Measurements from ENCODE around the gene OR2V1.

DNA sequence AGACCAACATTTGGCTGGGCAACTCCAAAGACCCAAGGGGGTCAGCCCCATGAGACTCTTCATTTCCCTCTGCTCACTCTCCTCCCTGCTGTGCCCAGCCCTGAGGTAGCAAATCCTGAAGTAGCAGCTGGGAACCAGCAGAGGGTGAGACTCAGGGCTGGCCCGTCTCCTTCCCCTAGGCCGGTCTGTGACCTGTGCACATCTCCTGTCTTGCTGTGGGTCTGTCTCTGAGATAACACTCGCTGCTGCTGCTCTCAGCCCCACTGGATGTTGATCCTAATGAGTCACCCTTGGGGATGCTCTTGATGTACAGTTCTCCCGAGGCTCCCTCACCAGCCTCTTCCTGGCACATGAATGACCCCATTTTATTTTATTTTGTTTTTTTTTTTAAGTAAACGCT is 7.3 kb upstream of the OR2V1 start:
- no peak for TF ChIP-seq POLR2A (IDR thresholded peaks at IDR 0.05)
- TF ChIP-seq, protein P1, sequence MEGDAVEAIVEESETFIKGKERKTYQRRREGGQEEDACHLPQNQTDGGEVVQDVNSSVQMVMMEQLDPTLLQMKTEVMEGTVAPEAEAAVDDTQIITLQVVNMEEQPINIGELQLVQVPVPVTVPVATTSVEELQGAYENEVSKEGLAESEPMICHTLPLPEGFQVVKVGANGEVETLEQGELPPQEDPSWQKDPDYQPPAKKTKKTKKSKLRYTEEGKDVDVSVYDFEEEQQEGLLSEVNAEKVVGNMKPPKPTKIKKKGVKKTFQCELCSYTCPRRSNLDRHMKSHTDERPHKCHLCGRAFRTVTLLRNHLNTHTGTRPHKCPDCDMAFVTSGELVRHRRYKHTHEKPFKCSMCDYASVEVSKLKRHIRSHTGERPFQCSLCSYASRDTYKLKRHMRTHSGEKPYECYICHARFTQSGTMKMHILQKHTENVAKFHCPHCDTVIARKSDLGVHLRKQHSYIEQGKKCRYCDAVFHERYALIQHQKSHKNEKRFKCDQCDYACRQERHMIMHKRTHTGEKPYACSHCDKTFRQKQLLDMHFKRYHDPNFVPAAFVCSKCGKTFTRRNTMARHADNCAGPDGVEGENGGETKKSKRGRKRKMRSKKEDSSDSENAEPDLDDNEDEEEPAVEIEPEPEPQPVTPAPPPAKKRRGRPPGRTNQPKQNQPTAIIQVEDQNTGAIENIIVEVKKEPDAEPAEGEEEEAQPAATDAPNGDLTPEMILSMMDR (IDR thresholded peaks at IDR 0.05), result no peak

All from uterus (tissue), 2 donors.